Peyer's patch (tissue), 4 donors: ENCODE data around the gene TLK2. TPM values are rescaled to one million over a fixed set of nuclear protein-coding genes. Genes with fewer than 3 reads are reported as not detected.

Experiments used
- DNase-seq, 3 donors: peaks; one replicate each; pipeline ENCODE4 v3.0.0-alpha.2; 2017 to 2019
- H3K27ac ChIP-seq, 4 donors: fragments of 200-600 bp; sonication (generic); one replicate each; pipeline ENCODE4 v1.5.1; 2016 to 2019
- H3K27me3 ChIP-seq, 2 donors: fragments of 200-600 bp; sonication (generic); one replicate each; pipeline ENCODE4 v1.5.1; 2019
- H3K36me3 ChIP-seq, 3 donors: fragments of 200-600 bp; sonication (generic); one replicate each; pipeline ENCODE4 v1.5.1; 2016 to 2019
- H3K4me1 ChIP-seq, 4 donors: fragments of 200-600 bp; sonication (generic); one replicate each; pipeline ENCODE4 v1.5.1; 2016 to 2019
- H3K4me3 ChIP-seq, 4 donors: fragments of 200-600 bp; sonication (generic); 1 replicate in 3 of 4; 2 replicates in 1 of 4; pipeline ENCODE4 v1.5.1; 2016 to 2019; ENCODE audit warnings: mild to moderate bottlenecking in 1 of 4
- H3K9me3 ChIP-seq, 4 donors: fragments of 200-600 bp; sonication (generic); one replicate each; pipeline ENCODE4 v1.5.1; 2016 to 2019; ENCODE audit warnings: mild to moderate bottlenecking in 1 of 4
- POLR2A ChIP-seq, 2 donors: fragments of 450-650 bp; IDR thresholded peaks; one replicate each; pipeline ENCODE4 v1.5.1; 2017; ENCODE audit warnings: antibody characterized with exemption in 2 of 2, mild to moderate bottlenecking in 2 of 2, moderate library complexity in 2 of 2
- total RNA-seq, 4 donors: library from RNA; depleted of rRNA; stranded (reverse); fragments of >200 nt; gene quantifications; one replicate each; pipeline ENCODE4 v1.1.0, GENCODE V29; 2016
- TF ChIP-seq, protein P1 (sequence below), 6 experiments: fragments of 450-650 bp in 4 of 6; fragments of 200-600 bp in 2 of 6; sonication (generic) in 1 of 6; IDR thresholded peaks; one replicate each; pipeline ENCODE4 v1.5.1; 2017 to 2019; ENCODE audit warnings: antibody characterized with exemption in 6 of 6, mild to moderate bottlenecking in 3 of 6, moderate library complexity in 1 of 6

TLK2 gene
- total RNA-seq, 4 donors from 2014 or later = 33.8 to 65.2 (median 49.3) TPM

DNA sequence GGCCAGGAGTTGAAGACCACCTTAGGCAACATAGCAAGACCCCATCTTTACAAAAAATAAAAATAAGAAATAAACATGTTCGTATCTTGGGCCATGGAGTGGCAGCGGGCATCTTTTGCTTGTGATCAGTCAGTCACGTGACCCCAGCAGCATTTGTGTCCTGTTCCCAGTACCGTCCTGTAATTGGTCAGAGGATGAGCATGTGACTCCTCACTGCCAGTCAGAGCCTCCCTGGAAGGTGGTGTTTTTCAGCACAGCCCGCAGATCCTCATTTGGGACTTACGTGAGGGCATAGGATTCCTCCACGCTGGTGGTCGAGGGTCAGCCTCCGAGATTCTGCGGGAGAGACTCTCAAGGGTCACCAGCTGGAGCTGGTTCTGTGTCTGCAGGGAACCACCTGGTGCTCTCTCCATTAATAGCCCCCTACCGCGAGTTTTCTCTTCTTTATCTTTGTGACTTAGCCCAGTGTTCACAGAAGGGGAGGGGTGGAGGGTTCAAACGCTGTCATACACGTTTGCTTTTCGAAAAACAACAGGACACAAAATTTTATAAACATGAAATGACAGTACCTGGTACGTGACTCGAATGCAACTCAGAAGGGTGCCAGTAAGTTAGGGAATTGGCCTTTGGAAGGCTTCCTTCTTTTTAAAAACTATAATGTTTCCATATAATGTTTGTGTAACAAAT is 166.0 kb downstream of the TLK2 start:
- Histone ChIP-seq H3K27ac (no peak overlapping the region), H3K4me1 (no peaks in the 10 kb centered on the region), H3K9me3 (no peaks in the 10 kb centered on the region), H3K36me3 (no peaks in the 10 kb centered on the region), H3K4me3 (no peak overlapping the region), H3K27me3 (no peaks in the 10 kb centered on the region)
- DNase-seq = no peak
- TF ChIP-seq, protein P1, sequence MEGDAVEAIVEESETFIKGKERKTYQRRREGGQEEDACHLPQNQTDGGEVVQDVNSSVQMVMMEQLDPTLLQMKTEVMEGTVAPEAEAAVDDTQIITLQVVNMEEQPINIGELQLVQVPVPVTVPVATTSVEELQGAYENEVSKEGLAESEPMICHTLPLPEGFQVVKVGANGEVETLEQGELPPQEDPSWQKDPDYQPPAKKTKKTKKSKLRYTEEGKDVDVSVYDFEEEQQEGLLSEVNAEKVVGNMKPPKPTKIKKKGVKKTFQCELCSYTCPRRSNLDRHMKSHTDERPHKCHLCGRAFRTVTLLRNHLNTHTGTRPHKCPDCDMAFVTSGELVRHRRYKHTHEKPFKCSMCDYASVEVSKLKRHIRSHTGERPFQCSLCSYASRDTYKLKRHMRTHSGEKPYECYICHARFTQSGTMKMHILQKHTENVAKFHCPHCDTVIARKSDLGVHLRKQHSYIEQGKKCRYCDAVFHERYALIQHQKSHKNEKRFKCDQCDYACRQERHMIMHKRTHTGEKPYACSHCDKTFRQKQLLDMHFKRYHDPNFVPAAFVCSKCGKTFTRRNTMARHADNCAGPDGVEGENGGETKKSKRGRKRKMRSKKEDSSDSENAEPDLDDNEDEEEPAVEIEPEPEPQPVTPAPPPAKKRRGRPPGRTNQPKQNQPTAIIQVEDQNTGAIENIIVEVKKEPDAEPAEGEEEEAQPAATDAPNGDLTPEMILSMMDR (IDR thresholded peaks at IDR 0.05) = no peak

DNA sequence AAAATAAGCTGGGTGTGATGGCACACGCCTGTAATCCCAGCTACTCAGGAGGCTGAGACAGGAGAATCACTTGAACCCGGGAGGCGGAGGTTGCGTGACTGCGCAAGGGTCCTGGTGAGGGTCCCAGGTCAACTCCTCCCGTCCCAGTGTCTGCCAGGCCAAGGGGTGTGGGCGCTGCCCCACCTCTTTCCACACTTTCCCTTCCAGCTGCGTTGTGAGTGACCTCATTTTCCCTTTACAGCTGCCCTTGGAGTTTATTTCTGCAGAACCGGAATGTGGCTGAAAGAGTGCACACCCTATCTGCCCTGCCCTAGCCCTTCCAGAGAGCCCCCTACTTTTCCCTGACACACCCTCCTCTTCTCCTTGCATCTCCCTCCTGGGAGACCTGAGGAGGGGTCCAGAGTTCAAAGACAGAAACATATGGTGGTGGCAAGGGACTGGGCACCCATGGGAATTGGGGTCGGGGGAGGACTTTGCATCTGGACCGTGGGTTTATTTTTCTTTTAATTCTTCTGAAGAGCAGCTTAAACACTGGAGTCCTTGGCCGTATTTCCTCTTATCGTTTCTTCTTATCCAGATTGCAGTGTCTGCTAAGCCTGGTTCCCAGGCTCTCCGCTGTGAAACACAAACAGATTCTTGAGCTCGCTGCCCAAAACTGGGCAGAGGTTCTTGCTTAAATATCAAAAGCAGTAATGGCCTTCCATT is 169.8 kb downstream of the TLK2 start:
- H3K36me3 ChIP-seq = no peaks in the 10 kb centered on the region
- TF ChIP-seq, protein P1 (IDR thresholded peaks at IDR 0.05) = no peak
- no peak for TF ChIP-seq POLR2A (IDR thresholded peaks at IDR 0.05)
- no peaks in the 10 kb centered on the region for H3K9me3 ChIP-seq
- no peak overlapping the region for H3K27ac ChIP-seq
- H3K27me3 ChIP-seq = no peaks in the 10 kb centered on the region
- DNase-seq = no peak
- no peak overlapping the region for H3K4me3 ChIP-seq
- H3K4me1 ChIP-seq = peaks cover 0 to 15% (median 4%) of the 10 kb centered on the region in 4 donors

DNA sequence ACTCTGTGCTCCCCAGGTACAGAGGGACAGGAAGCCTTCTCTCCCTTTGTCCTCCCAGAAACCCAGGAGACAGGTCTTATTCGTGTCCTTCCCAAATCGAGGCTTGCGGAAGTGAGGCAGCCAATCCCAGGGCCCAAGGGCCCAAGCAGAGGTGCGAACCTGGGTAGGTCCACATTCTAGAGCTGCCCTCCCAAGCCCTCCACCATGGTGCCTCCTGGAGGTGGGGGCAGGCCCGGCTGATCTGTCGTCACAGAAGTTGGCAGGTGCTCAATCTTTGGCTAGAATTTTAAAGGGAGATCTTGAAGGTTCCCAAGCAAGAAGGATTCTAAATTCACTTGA is 170.3 kb downstream of the TLK2 start:
- H3K9me3 ChIP-seq = no peaks in the 10 kb centered on the region
- H3K27me3 ChIP-seq = no peaks in the 10 kb centered on the region
- H3K27ac ChIP-seq = no peak overlapping the region
- no peak overlapping the region for H3K4me3 ChIP-seq
- H3K4me1 ChIP-seq = peaks cover 0 to 20% (median 4%) of the 10 kb centered on the region in 4 donors
- DNase-seq = no peak
- no peaks in the 10 kb centered on the region for H3K36me3 ChIP-seq
- TF ChIP-seq POLR2A (IDR thresholded peaks at IDR 0.05) = no peak
- TF ChIP-seq, protein P1 (IDR thresholded peaks at IDR 0.05) = no peak

DNA sequence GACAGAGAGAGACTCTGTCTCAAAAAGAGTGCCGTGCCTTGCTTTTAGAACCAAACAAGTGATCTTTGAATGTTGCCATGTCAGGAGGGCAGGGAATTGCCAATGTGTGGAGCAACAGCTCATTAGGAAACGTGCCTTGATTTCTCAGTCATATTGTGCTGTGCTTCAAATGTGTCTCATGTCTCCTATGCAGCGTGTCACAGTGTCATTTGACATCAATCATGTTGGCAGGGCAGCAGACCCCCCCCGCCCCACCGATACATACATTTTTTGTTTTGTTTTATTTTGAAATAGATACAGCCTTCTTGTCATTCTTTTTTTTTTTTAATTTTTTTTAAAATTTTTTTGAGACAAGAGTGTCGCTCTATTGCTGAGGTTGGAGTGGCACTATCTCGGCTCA is 170.9 kb downstream of the TLK2 start:
- Histone ChIP-seq H3K4me1 (peaks cover 0 to 27% (median 4%) of the 10 kb centered on the region in 4 donors), H3K4me3 (no peak overlapping the region), H3K36me3 (no peaks in the 10 kb centered on the region), H3K27me3 (no peaks in the 10 kb centered on the region), H3K9me3 (no peaks in the 10 kb centered on the region), H3K27ac (no peak overlapping the region)
- no peak for DNase-seq
- TF ChIP-seq, protein P1 (IDR thresholded peaks at IDR 0.05) = no peak
- TF ChIP-seq POLR2A (IDR thresholded peaks at IDR 0.05) = no peak

DNA sequence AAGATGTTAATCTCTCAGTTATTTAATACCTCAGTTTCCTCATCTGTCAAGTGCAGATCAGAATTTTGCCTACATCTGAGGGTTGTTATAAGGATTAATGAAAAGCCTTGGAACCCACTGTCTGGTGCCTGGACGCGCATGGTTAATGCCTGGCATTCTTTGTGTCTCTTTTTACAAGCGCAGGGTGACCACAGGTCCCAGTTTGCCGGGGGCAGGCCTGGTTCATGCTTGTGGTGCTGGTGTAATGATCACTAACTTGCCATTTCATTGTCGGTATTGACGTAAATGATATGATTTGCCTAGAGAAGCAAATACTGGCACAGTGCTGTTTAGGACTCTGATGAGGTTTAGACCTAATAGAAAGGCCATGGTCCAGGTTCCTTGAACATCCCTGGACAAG is 172.0 kb downstream of the TLK2 start:
- no peaks in the 10 kb centered on the region for H3K9me3 ChIP-seq
- peaks cover 0 to 27% (median 4%) of the 10 kb centered on the region in 4 donors for H3K4me1 ChIP-seq
- no peak overlapping the region for H3K4me3 ChIP-seq
- DNase-seq = no peak
- TF ChIP-seq, protein P1 (IDR thresholded peaks at IDR 0.05) = no peak
- no peak for TF ChIP-seq POLR2A (IDR thresholded peaks at IDR 0.05)
- no peaks in the 10 kb centered on the region for H3K36me3 ChIP-seq
- no peaks in the 10 kb centered on the region for H3K27me3 ChIP-seq
- no peak overlapping the region for H3K27ac ChIP-seq
